HepG2 (cell line): ENCODE measurements around the gene WNT9A. TPM values are rescaled to one million over a fixed set of nuclear protein-coding genes. Genes with fewer than 3 reads are reported as not detected.

ENCODE experiments used
- E2F1 ChIP-seq: sonication (generic); formaldehyde crosslinking; IDR thresholded peaks from 2 replicates; pipeline ENCODE4 v1.5.0; 2020; ENCODE audit warnings: missing genetic modification reagents
- HINFP ChIP-seq: sonication (generic); formaldehyde crosslinking; IDR thresholded peaks from 2 replicates; pipeline ENCODE4 v1.4.0; 2020; ENCODE audit warnings: low read depth, mild to moderate bottlenecking, missing genetic modification reagents
- HNRNPL ChIP-seq: fragments of 200-400 bp; formaldehyde crosslinking; IDR thresholded peaks from 2 replicates; pipeline ENCODE4 v1.6.1; 2017; ENCODE audit warnings: mild to moderate bottlenecking, low read depth, low read length
- ISL2 ChIP-seq: sonication (generic); formaldehyde crosslinking; IDR thresholded peaks from 2 replicates; pipeline ENCODE4 v1.5.0; 2020; ENCODE audit warnings: missing genetic modification reagents
- ZNF331 ChIP-seq: sonication (generic); formaldehyde crosslinking; IDR thresholded peaks from 2 replicates; pipeline ENCODE4 v1.4.0; 2020; ENCODE audit warnings: missing genetic modification reagents
- ZNF740 ChIP-seq: sonication (generic); formaldehyde crosslinking; IDR thresholded peaks from 2 replicates; pipeline ENCODE4 v1.4.0; 2020; ENCODE audit warnings: missing genetic modification reagents
- polyA plus RNA-seq, 8 experiments: library from polyadenylated mRNA; depleted of rRNA in 3 of 8; stranded (reverse) in 7 of 8; unstranded in 1 of 8; fragments of >200 nt; fragmentation: Illumina TruSeq in 4 of 8; extraction: Trizol in 4 of 8; gene quantifications; 2 replicates each; pipeline versions ENCODE4 v1.2.1 to v1.2.3, GENCODE V29; 2011 to 2016; ENCODE audit warnings: low read depth in 4 of 8, missing spikeins in 1 of 8, mixed read lengths in 1 of 8; ENCODE audit not compliant: insufficient read depth in 1 of 8
- total RNA-seq, 5 experiments: library from RNA; depleted of rRNA; stranded (reverse); fragments of >200 nt; fragmentation: Illumina TruSeq; extraction: Trizol; gene quantifications; 2 replicates each; pipeline ENCODE4 v1.2.3, GENCODE V29; 2016; ENCODE audit warnings: low read depth in 1 of 5
- TF ChIP-seq, protein P1 (sequence below): sonication (generic); formaldehyde crosslinking; IDR thresholded peaks from 2 replicates; pipeline ENCODE4 v1.4.0; 2020; ENCODE audit warnings: missing genetic modification reagents, borderline replicate concordance
- TF ChIP-seq, protein P2 (sequence below): sonication (generic); formaldehyde crosslinking; IDR thresholded peaks from 2 replicates; pipeline ENCODE4 v1.4.0; 2020; ENCODE audit warnings: missing genetic modification reagents

WNT9A gene
- total and polyA plus RNA-seq, 2 of the 13 experiments (the other 11 are each of a cell fraction or from before 2014, with no cell fraction given), result 0.04 TPM; not detected in 1

DNA sequence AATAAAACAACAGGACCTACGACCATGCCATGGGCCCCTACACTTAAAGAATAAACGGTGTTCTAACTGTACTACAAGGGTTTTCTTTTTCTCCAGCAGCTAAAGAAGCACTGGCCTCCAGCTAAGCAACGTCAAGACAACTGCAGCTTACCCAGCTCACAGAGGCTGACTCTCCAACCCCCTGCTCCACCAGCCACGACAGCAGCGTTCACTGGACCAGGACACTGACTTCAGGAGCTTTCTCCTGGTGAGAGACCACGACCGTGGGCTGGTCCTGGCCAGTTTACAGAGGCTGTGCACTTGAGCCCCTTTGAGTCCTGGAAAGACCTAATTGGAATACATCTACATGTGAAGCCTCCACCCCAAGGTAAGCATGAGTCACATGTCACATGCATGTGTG lies 39.4 kb downstream of the WNT9A start (continued):
- TF ChIP-seq HINFP, result no peak
- no peak for TF ChIP-seq HNRNPL
- TF ChIP-seq, protein P1, sequence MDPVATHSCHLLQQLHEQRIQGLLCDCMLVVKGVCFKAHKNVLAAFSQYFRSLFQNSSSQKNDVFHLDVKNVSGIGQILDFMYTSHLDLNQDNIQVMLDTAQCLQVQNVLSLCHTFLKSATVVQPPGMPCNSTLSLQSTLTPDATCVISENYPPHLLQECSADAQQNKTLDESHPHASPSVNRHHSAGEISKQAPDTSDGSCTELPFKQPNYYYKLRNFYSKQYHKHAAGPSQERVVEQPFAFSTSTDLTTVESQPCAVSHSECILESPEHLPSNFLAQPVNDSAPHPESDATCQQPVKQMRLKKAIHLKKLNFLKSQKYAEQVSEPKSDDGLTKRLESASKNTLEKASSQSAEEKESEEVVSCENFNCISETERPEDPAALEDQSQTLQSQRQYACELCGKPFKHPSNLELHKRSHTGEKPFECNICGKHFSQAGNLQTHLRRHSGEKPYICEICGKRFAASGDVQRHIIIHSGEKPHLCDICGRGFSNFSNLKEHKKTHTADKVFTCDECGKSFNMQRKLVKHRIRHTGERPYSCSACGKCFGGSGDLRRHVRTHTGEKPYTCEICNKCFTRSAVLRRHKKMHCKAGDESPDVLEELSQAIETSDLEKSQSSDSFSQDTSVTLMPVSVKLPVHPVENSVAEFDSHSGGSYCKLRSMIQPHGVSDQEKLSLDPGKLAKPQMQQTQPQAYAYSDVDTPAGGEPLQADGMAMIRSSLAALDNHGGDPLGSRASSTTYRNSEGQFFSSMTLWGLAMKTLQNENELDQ (CRISPR knock-in tag), result no peak
- TF ChIP-seq, protein P2, sequence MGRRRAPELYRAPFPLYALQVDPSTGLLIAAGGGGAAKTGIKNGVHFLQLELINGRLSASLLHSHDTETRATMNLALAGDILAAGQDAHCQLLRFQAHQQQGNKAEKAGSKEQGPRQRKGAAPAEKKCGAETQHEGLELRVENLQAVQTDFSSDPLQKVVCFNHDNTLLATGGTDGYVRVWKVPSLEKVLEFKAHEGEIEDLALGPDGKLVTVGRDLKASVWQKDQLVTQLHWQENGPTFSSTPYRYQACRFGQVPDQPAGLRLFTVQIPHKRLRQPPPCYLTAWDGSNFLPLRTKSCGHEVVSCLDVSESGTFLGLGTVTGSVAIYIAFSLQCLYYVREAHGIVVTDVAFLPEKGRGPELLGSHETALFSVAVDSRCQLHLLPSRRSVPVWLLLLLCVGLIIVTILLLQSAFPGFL (CRISPR knock-in tag), result no peak
- no peak for TF ChIP-seq ZNF740 (CRISPR knock-in tag)
- TF ChIP-seq ZNF331 (CRISPR knock-in tag), result no peak
- no peak for TF ChIP-seq E2F1 (CRISPR knock-in tag)
- no peak for TF ChIP-seq ISL2
- TF ChIP-seq, all 625 proteins: peak for 0
